Measurements from ENCODE around the gene KMT2C.

Gene KMT2C

GRCh38 chr7:152131981-152132494 is 303.8 kb downstream of the KMT2C start:
- Histone ChIP-seq H3K27ac (ENCODE audit: low read length) (no peak overlapping the region), H3K36me3 (replicated peaks; ENCODE audit: low read depth, low read length) (peaks cover 8% of the 10 kb centered on the region), H3K4me2 (ENCODE audit: low read length) (no peak overlapping the region), H3K9ac (ENCODE audit: low read length) (no peak overlapping the region), H2AFZ (ENCODE audit: low read depth, low read length) (no peak overlapping the region), H3K9me3 (ENCODE audit: insufficient read depth, low read length) (no peaks in the 10 kb centered on the region), H3K4me1 (ENCODE audit: low read length) (no peaks in the 10 kb centered on the region), H3K4me3 (ENCODE audit: low read length) (no peak overlapping the region), H4K20me1 (ENCODE audit: insufficient read depth, low read length) (no peaks in the 10 kb centered on the region), H3K79me2 (ENCODE audit: low read length) (no peaks in the 10 kb centered on the region), H3K27me3 (ENCODE audit: low read depth, low read length) (no peaks in the 10 kb centered on the region)
- TF ChIP-seq EZH2phosphoT487 (IDR thresholded peaks at IDR 0.05; ENCODE audit: low read depth) (no peak), CTCF (IDR thresholded peaks at IDR 0.05; ENCODE audit: low read depth, low read length) (no peak)

DNA sequence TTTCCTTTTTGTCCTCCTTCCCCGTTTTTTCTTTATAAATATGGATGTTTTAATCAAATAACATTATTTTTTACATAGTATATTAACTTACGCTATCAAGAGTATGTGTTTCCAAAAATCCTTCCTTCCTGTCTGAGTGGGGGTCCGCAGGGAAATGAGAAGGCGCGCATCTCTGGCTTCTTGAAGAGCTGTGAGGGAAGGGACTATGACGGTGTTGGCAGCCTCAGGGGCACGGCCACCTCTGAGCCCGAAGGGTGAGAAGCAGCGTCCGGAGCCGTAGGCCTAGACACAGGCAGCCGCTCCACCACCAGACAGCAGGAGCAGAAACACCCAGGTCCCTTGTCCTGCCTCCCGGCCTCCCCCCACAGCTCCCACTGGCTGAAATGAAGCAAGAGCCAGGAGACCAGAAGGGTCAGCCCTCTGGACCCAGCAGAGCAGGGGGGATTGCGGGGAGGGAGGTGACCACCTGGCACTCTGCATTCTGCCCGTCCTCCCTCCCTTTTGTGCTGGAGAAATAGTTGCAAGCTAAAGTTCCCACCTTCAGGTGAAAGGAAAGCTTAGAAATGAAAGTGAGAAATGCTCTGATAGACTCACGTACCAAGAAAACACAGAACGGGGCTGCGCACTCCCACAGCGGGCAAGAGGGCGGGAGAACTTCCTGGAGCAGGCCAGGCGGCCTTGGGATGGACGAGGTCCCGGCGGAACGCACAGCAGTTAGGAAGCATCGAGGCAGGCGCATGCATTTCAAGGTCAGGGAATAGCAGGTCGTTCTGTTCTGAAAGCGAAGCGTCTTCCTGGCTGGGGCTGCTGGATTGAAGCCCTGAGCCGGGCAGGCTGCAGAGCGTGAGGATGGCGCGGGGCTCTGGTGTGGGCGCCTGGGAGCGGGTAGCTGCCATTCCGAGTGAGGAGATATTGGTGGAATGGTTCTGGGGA is 304.9 kb downstream of the KMT2C start:
- Histone ChIP-seq H3K4me1 (ENCODE audit: low read length) (no peaks in the 10 kb centered on the region), H3K27ac (ENCODE audit: low read length) (no peak overlapping the region), H3K4me3 (ENCODE audit: low read length) (no peak overlapping the region), H4K20me1 (ENCODE audit: insufficient read depth, low read length) (no peaks in the 10 kb centered on the region), H3K9me3 (ENCODE audit: insufficient read depth, low read length) (no peaks in the 10 kb centered on the region), H3K79me2 (ENCODE audit: low read length) (no peaks in the 10 kb centered on the region), H2AFZ (ENCODE audit: low read depth, low read length) (no peak overlapping the region), H3K36me3 (replicated peaks; ENCODE audit: low read depth, low read length) (peaks cover 8% of the 10 kb centered on the region), H3K9ac (ENCODE audit: low read length) (no peak overlapping the region), H3K4me2 (ENCODE audit: low read length) (no peak overlapping the region), H3K27me3 (ENCODE audit: low read depth, low read length) (no peaks in the 10 kb centered on the region)
- TF ChIP-seq EZH2phosphoT487 (IDR thresholded peaks at IDR 0.05; ENCODE audit: low read depth) (no peak), CTCF (IDR thresholded peaks at IDR 0.05; ENCODE audit: low read depth, low read length) (no peak)

DNA sequence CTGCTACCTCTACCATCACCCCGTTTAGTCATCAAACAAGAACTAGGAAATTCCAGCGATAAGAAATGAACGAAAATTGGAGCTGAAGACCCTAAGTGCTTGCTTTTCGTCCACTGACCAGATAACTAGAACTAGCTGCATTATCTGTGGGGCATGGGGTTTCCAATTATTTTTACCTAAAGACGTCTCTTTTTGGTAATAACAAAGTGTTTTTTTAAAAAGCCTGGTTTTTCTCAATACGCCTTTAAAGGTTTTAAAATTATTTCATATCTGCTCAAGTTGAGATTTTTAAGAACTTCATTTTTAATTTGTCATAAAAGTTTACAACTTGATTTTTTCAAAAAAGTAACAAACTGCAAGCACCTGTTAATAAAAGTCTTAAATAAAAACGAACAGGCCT is 306.1 kb downstream of the KMT2C start:
- Histone ChIP-seq H3K27me3 (ENCODE audit: low read depth, low read length) (no peaks in the 10 kb centered on the region), H3K79me2 (ENCODE audit: low read length) (no peaks in the 10 kb centered on the region), H3K4me1 (ENCODE audit: low read length) (no peaks in the 10 kb centered on the region), H2AFZ (ENCODE audit: low read depth, low read length) (no peak overlapping the region), H4K20me1 (ENCODE audit: insufficient read depth, low read length) (no peaks in the 10 kb centered on the region), H3K9me3 (ENCODE audit: insufficient read depth, low read length) (no peaks in the 10 kb centered on the region), H3K4me2 (ENCODE audit: low read length) (no peak overlapping the region), H3K36me3 (replicated peaks; ENCODE audit: low read depth, low read length) (peaks cover 20% of the 10 kb centered on the region), H3K4me3 (ENCODE audit: low read length) (no peak overlapping the region), H3K9ac (ENCODE audit: low read length) (no peak overlapping the region), H3K27ac (ENCODE audit: low read length) (no peak overlapping the region)
- TF ChIP-seq CTCF (IDR thresholded peaks at IDR 0.05; ENCODE audit: low read depth, low read length): no peak
- TF ChIP-seq EZH2phosphoT487 (IDR thresholded peaks at IDR 0.05; ENCODE audit: low read depth): no peak

DNA sequence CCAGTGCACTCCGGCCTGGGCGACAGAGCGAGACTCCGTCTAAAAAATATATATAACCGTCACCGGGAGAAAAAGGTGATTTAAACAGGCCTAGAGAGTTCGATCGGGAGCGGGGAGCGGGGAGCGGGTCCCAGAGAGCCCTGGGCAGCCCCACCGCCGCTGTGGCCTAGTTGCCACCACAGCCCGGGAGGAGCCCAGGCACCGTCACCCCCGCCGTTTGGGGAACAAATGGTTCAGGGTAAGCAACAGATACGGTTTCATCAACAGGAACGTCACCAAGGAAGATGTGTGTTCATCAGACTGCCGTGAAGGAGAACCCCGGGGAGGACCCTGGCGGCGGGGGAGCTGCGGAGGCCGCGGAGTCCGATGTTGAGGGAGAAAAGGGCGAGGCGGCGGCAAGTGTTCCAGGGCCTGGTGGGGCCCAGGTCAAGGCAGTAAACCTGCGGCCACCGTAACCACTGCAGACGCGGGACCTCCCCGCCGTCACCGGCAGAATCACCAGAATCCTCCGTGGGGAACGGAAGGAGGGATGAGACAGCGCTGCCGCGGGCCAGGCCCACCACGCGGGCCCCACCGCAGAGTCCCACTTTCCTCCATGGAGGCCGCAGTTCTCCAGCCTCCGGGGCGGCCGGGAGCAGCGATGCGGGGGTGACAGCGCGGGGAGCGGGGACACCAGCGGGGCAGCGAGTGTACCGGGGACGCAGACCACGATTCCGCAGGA is 306.9 kb downstream of the KMT2C start:
- Histone ChIP-seq H3K27me3 (ENCODE audit: low read depth, low read length) (no peaks in the 10 kb centered on the region), H3K4me1 (ENCODE audit: low read length) (no peaks in the 10 kb centered on the region), H4K20me1 (ENCODE audit: insufficient read depth, low read length) (no peaks in the 10 kb centered on the region), H3K4me3 (ENCODE audit: low read length) (no peak overlapping the region), H3K27ac (ENCODE audit: low read length) (no peak overlapping the region), H3K9ac (ENCODE audit: low read length) (no peak overlapping the region), H3K79me2 (ENCODE audit: low read length) (no peaks in the 10 kb centered on the region), H3K36me3 (replicated peaks; ENCODE audit: low read depth, low read length) (peaks cover 27% of the 10 kb centered on the region), H3K4me2 (ENCODE audit: low read length) (no peak overlapping the region), H2AFZ (ENCODE audit: low read depth, low read length) (no peak overlapping the region), H3K9me3 (ENCODE audit: insufficient read depth, low read length) (no peaks in the 10 kb centered on the region)
- no peak for TF ChIP-seq CTCF (IDR thresholded peaks at IDR 0.05; ENCODE audit: low read depth, low read length)
- TF ChIP-seq EZH2phosphoT487 (IDR thresholded peaks at IDR 0.05; ENCODE audit: low read depth): no peak

Measured in OCI-LY3 (cell line).